ENCODE data around the gene RBM23.
"Not testable (repeated sequence)": the region's sequence is repeated elsewhere in the genome, so short reads cannot be mapped to it uniquely, and the experiment has no call there.

DNA sequence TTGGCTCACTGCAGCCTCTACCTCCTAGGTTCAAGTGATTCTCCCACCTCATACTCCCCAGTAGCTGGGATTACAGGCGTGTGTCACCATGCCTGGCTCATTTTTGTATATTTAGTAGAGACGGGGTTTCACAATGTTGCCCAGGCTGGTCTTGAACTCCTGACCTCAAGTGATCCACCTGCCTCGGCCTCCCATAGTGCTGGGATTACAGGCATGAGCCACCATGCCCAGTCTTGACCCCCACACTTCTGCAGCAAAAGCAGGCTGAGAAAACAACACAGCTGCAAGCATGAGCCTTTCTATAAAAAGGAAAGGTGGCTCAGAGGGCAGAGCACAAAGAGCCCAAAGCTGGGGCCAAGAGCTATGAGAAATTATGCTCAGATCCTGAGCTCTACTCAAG is 58.6 kb downstream of the RBM23 start:
- TF ChIP-seq CTCF, POLR2A (IDR thresholded peaks at IDR 0.05): not testable (repeated sequence)
